B cell (primary cell): Measurements from ENCODE around the gene LGALS4. TPM values are rescaled to one million over a fixed set of nuclear protein-coding genes. Genes with fewer than 3 reads are reported as not detected.
"Not testable (repeated sequence)": the region's sequence is repeated elsewhere in the genome, so short reads cannot be mapped to it uniquely, and the experiment has no call there.

Source experiments
- ATAC-seq: fragments of 200-7000 bp; cut with Tn5 transposase; one replicate; pipeline ENCODE4 v1.10.0; 2021; ENCODE audit warnings: low read depth, mild to moderate bottlenecking, moderate number of reproducible peaks, moderate library complexity
- CTCF ChIA-PET: fragments of 350-600 bp; sonication (Branson Sonifier 250); formaldehyde crosslinking; loops from one replicate; lab custom pipeline; 2021; ENCODE audit warnings: antibody characterized with exemption, inconsistent platforms; lab: Charles Lee
- POLR2A ChIA-PET: fragments of 350-600 bp; sonication (Branson Sonifier 250); formaldehyde crosslinking; loops from one replicate; lab custom pipeline; 2021; ENCODE audit warnings: antibody characterized with exemption; lab: Charles Lee
- DNase-seq: peaks from one replicate; pipeline ENCODE4 v3.0.0; 2013
- H2AFZ ChIP-seq: 2 replicates; pipeline ENCODE4 v1.6.1; 2012; ENCODE audit warnings: mild to moderate bottlenecking, low read depth, low read length; ENCODE audit not compliant: insufficient read depth, poor library complexity, severe bottlenecking
- H3K27ac ChIP-seq, 2 donors: 1 replicate in 1 of 2; 2 replicates in 1 of 2; pipeline ENCODE4 v1.5.1; 2012 to 2013; ENCODE audit warnings: low read length in 2 of 2, mild to moderate bottlenecking in 2 of 2, moderate library complexity in 1 of 2
- H3K27me3 ChIP-seq, 4 experiments: fragments of 200-600 bp in 1 of 4; sonication (generic) in 1 of 4; replicated peaks in 1 of 4; 1 replicate in 2 of 4; 2 replicates in 2 of 4; pipeline versions ENCODE4 v1.6.1 to v1.7.0; 2013 to 2016; ENCODE audit warnings: low read length in 3 of 4, mild to moderate bottlenecking in 2 of 4, mixed read lengths in 1 of 4, moderate library complexity in 1 of 4; ENCODE audit not compliant: insufficient read depth in 4 of 4, control insufficient read depth in 3 of 4; ENCODE audit errors: control extremely low read depth in 1 of 4
- H3K36me3 ChIP-seq, 2 experiments: replicated peaks in 1 of 2; 1 replicate in 1 of 2; 2 replicates in 1 of 2; pipeline versions ENCODE4 v1.6.1 to v1.7.1; 2013; ENCODE audit warnings: low read length in 1 of 2; ENCODE audit not compliant: insufficient read depth in 2 of 2, control insufficient read depth in 1 of 2; ENCODE audit errors: control extremely low read depth in 1 of 2, extremely low read depth in 1 of 2
- H3K4me1 ChIP-seq, 2 donors: fragments of 200-600 bp in 1 of 2; sonication (generic) in 1 of 2; 1 replicate in 1 of 2; 2 replicates in 1 of 2; pipeline versions ENCODE4 v1.5.1 to v1.6.1; 2013 to 2017; ENCODE audit warnings: low read length in 2 of 2; ENCODE audit not compliant: control insufficient read depth in 2 of 2, insufficient read depth in 2 of 2
- H3K4me2 ChIP-seq: replicated peaks from 2 replicates; pipeline ENCODE3; 2012; ENCODE audit warnings: mild to moderate bottlenecking, low read depth, low read length; ENCODE audit not compliant: poor library complexity, severe bottlenecking
- H3K4me3 ChIP-seq, 5 experiments: fragments of 200-600 bp in 1 of 5; sonication (generic) in 1 of 5; 1 replicate in 3 of 5; 2 replicates in 2 of 5; pipeline versions ENCODE4 v1.5.1 to v1.7.0; 2011 to 2016; ENCODE audit warnings: low read length in 4 of 5, mild to moderate bottlenecking in 4 of 5, low read depth in 2 of 5, control low read depth in 1 of 5, moderate library complexity in 1 of 5; ENCODE audit not compliant: insufficient read depth in 1 of 5; ENCODE audit errors: control extremely low read depth in 1 of 5, extremely low read depth in 1 of 5
- H3K79me2 ChIP-seq: fragments of 200-600 bp; sonication (generic); one replicate; pipeline ENCODE4 v1.6.0; 2016; ENCODE audit warnings: low read length; ENCODE audit not compliant: control insufficient read depth, insufficient read depth
- H3K9ac ChIP-seq: fragments of 200-600 bp; sonication (generic); 2 replicates; pipeline ENCODE4 v1.6.1; 2017; ENCODE audit warnings: mild to moderate bottlenecking, low read length, moderate library complexity
- H3K9me3 ChIP-seq, 3 donors: one replicate each; pipeline versions ENCODE4 v1.6.1 to v1.7.1; 2013; ENCODE audit warnings: low read length in 2 of 3; ENCODE audit not compliant: control insufficient read depth in 2 of 3, insufficient read depth in 1 of 3; ENCODE audit errors: control extremely low read depth in 1 of 3
- H4K20me1 ChIP-seq: 2 replicates; pipeline ENCODE4 v1.6.0; 2012; ENCODE audit warnings: mild to moderate bottlenecking, low read length; ENCODE audit not compliant: insufficient read depth, control insufficient read depth, poor library complexity, severe bottlenecking
- H3K27ac Mint-ChIP-seq: one replicate; pipeline ENCODE4 v1.8.0; 2021; ENCODE audit warnings: mixed read lengths
- H3K27me3 Mint-ChIP-seq: one replicate; pipeline ENCODE4 v1.8.0; 2021; ENCODE audit warnings: mixed read lengths
- H3K4me1 Mint-ChIP-seq: one replicate; pipeline ENCODE4 v1.8.0; 2021; ENCODE audit warnings: mixed read lengths
- H3K4me3 Mint-ChIP-seq: one replicate; pipeline ENCODE4 v1.8.0; 2021; ENCODE audit warnings: mixed read lengths
- H3K9me3 Mint-ChIP-seq: one replicate; pipeline ENCODE4 v1.8.0; 2022; ENCODE audit warnings: mixed read lengths; ENCODE audit not compliant: insufficient read depth
- CTCF ChIP-seq: fragments of 200-600 bp; IDR thresholded peaks from one replicate; pipeline ENCODE4 v1.8.0; 2022; ENCODE audit warnings: antibody characterized with exemption, mild to moderate bottlenecking
- EZH2 ChIP-seq: IDR thresholded peaks from 2 replicates; pipeline ENCODE4 v1.6.1; 2012; ENCODE audit warnings: borderline replicate concordance, low read depth, mild to moderate bottlenecking, moderate library complexity, low read length; ENCODE audit not compliant: insufficient read depth, poor library complexity, severe bottlenecking
- WGBS: methylation state at CpG from one replicate; pipeline ENCODE4 v1.1.5; 2013; ENCODE audit warnings: missing lambda C conversion rate; ENCODE audit not compliant: insufficient coverage; 5-methylcytosine and 5-hydroxymethylcytosine counted together
- intact Hi-C: fragments of 100-400 bp; cut with micrococcal nuclease; formaldehyde crosslinking; loops from one replicate; pipeline ENCODE4 v1.10.0; 2022
- polyA plus RNA-seq: library from polyadenylated mRNA; depleted of rRNA; stranded (reverse); fragments of >200 nt; gene quantifications from 2 replicates; pipeline ENCODE4 v1.2.3, GENCODE V29; 2012
- total RNA-seq, 2 donors: library from RNA; stranded (reverse); fragments of 120-200 nt in 1 of 2; gene quantifications; 1 replicate in 1 of 2; 2 replicates in 1 of 2; pipeline versions ENCODE4 v1.2.3 to v1.2.4, GENCODE V29; 2013 to 2022

Gene LGALS4
- total and polyA plus RNA-seq, 2 donors (not counting 1 experiment from before 2014, with no cell fraction given) = 5.4 to 8.4 TPM

GRCh38 chr19:38792250-38793111 is 20.3 kb downstream of the LGALS4 start:
- peak; percentile 66 for DNase-seq
- H3K4me3 Mint-ChIP-seq = peak overlapping the region; percentile 81
- no peaks in the 10 kb centered on the region for H3K79me2 ChIP-seq
- peak overlapping the region; percentile 37 for H3K9ac ChIP-seq
- TF ChIP-seq CTCF = peak; percentile 53
- no peak for TF ChIP-seq EZH2
- POLR2A ChIA-PET = interaction anchor here (0.7 to 1.1 kb wide), 3 partner anchors 23 to 602 kb away, joined by 3 to 6 read pairs (median 3); partner anchors contain the start of gene HNRNPL
- H3K36me3 ChIP-seq = no peaks in the 10 kb centered on the region
- H3K4me1 ChIP-seq = peaks cover 4 to 8% of the 10 kb centered on the region in 2 donors
- H3K4me3 ChIP-seq = peak overlapping the region in 4 of 5 experiments; percentile 34 to 54 (median 48)
- 11% methylated on average over 55 of the region's 71 CpGs for WGBS
- no peaks in the 10 kb centered on the region for H3K27me3 Mint-ChIP-seq
- H2AFZ ChIP-seq = peak overlapping the region; percentile 89
- H3K27ac ChIP-seq = no peak overlapping the region
- peak; percentile 63 for ATAC-seq
- no peaks in the 10 kb centered on the region for H3K9me3 Mint-ChIP-seq
- no peaks in the 10 kb centered on the region for H3K27me3 ChIP-seq
- intact Hi-C loops = loop anchor here (10.0 kb wide), 1 partner anchor 58 kb away; no protein-coding TSS in a partner anchor
- peaks cover 4% of the 10 kb centered on the region for H3K4me1 Mint-ChIP-seq
- CTCF ChIA-PET = interaction anchor here (0.7 to 1.8 kb wide), 6 partner anchors 23 to 387 kb away, joined by 3 to 8 read pairs (median 4); partner anchors contain the start of genes NFKBIB and SIRT2
- no peaks in the 10 kb centered on the region for H4K20me1 ChIP-seq
- H3K4me2 ChIP-seq = peak overlapping the region; percentile 82
- no peaks in the 10 kb centered on the region for H3K9me3 ChIP-seq
- peak overlapping the region; percentile 85 for H3K27ac Mint-ChIP-seq

GRCh38 chr19:38791451-38792064 is 21.2 kb downstream of the LGALS4 start:
- not testable (repeated sequence) for H3K4me1 Mint-ChIP-seq, H3K27ac Mint-ChIP-seq, H3K4me3 Mint-ChIP-seq, H3K79me2 ChIP-seq, H3K4me1 ChIP-seq, H3K9me3 ChIP-seq, H3K27ac ChIP-seq, H3K27me3 Mint-ChIP-seq, H3K36me3 ChIP-seq, H3K9ac ChIP-seq, DNase-seq, H3K4me2 ChIP-seq, H4K20me1 ChIP-seq, H3K27me3 ChIP-seq, H3K9me3 Mint-ChIP-seq
- POLR2A ChIA-PET = interaction anchor here (0.7 kb wide), 1 partner anchor 601 kb away, joined by 3 read pairs; no protein-coding TSS in a partner anchor
- WGBS = no CpG with 5 or more reads among the region's 40 CpGs
- H2AFZ ChIP-seq = peak overlapping the region; percentile 42
- CTCF ChIA-PET = interaction anchor here (1.7 kb wide), 1 partner anchor 22 kb away, joined by 8 read pairs; no protein-coding TSS in a partner anchor
- intact Hi-C loops = loop anchor here (10.0 kb wide), 1 partner anchor 57 kb away; no protein-coding TSS in a partner anchor
- H3K4me3 ChIP-seq = peak overlapping the region in 1 of 5 experiments; percentile 34
- peak; percentile 89 for ATAC-seq
